GM23338 (cell line): Measurements from ENCODE around the gene AGBL4. TPM values are rescaled to one million over a fixed set of nuclear protein-coding genes. Genes with fewer than 3 reads are reported as not detected.
A peak's percentile ranks its signal among the peaks of the same experiment; 100 is the strongest.

Source experiments
- ATAC-seq: fragments of 200-7000 bp; cut with Tn5 transposase; 3 replicates; pipeline ENCODE4 v1.9.1; 2020
- DNase-seq: peaks from one replicate; pipeline ENCODE4 v3.0.0-alpha.2; 2015; ENCODE audit warnings: low spot score
- H2AFZ ChIP-seq: fragments of 200-600 bp; sonication (generic); 2 replicates; pipeline ENCODE4 v1.8.0; 2016; ENCODE audit warnings: antibody characterized with exemption, mild to moderate bottlenecking, moderate library complexity
- H3F3A ChIP-seq: fragments of 200-600 bp; sonication (generic); replicated peaks from 2 replicates; pipeline ENCODE4 v1.8.0; 2017; ENCODE audit warnings: antibody characterized with exemption, mixed run types, low read depth
- H3K27ac ChIP-seq: fragments of 200-600 bp; sonication (generic); 2 replicates; pipeline ENCODE4 v1.6.1; 2016; ENCODE audit warnings: low read depth
- H3K27me3 ChIP-seq: fragments of 200-600 bp; sonication (generic); 2 replicates; pipeline ENCODE4 v1.8.0; 2016; ENCODE audit warnings: mild to moderate bottlenecking, mixed run types, moderate library complexity; ENCODE audit not compliant: insufficient read depth
- H3K36me3 ChIP-seq: fragments of 200-600 bp; sonication (generic); 2 replicates; pipeline ENCODE4 v1.8.0; 2016; ENCODE audit warnings: mild to moderate bottlenecking; ENCODE audit not compliant: insufficient read depth
- H3K4me1 ChIP-seq: fragments of 200-600 bp; sonication (generic); 2 replicates; pipeline ENCODE4 v1.8.0; 2016; ENCODE audit warnings: mild to moderate bottlenecking, moderate library complexity; ENCODE audit not compliant: insufficient read depth
- H3K4me2 ChIP-seq: fragments of 200-600 bp; sonication (generic); 2 replicates; pipeline ENCODE4 v1.7.1; 2017; ENCODE audit warnings: mixed run types
- H3K4me3 ChIP-seq: fragments of 200-600 bp; sonication (generic); 2 replicates; pipeline ENCODE4 v1.6.1; 2016; ENCODE audit warnings: mixed run types
- H3K79me2 ChIP-seq: fragments of 200-600 bp; sonication (generic); replicated peaks from 2 replicates; pipeline ENCODE4 v1.8.0; 2017; ENCODE audit warnings: mild to moderate bottlenecking; ENCODE audit not compliant: insufficient read depth
- H3K9me2 ChIP-seq: fragments of 200-600 bp; sonication (generic); 2 replicates; pipeline ENCODE4 v1.8.0; 2017; ENCODE audit not compliant: insufficient read depth
- H4K20me1 ChIP-seq: fragments of 200-600 bp; sonication (generic); replicated peaks from 2 replicates; pipeline ENCODE4 v1.8.0; 2017; ENCODE audit warnings: mild to moderate bottlenecking; ENCODE audit not compliant: insufficient read depth
- H3K27ac Mint-ChIP-seq: 2 replicates; pipeline ENCODE4 v1.8.0; 2020; ENCODE audit warnings: inconsistent platforms, mild to moderate bottlenecking, moderate library complexity, mixed read lengths
- H3K27me3 Mint-ChIP-seq: 3 replicates; pipeline ENCODE4 v1.8.0; 2022; ENCODE audit warnings: low read depth, mild to moderate bottlenecking, moderate library complexity, mixed read lengths, inconsistent platforms; ENCODE audit not compliant: insufficient read depth, poor library complexity
- H3K36me3 Mint-ChIP-seq: 3 replicates; pipeline ENCODE4 v1.8.0; 2021; ENCODE audit warnings: low read depth, mild to moderate bottlenecking, inconsistent platforms, moderate library complexity, mixed read lengths
- H3K4me1 Mint-ChIP-seq: 3 replicates; pipeline ENCODE4 v1.8.0; 2020; ENCODE audit warnings: mild to moderate bottlenecking, inconsistent platforms, mixed read lengths
- H3K4me3 Mint-ChIP-seq: 3 replicates; pipeline ENCODE4 v1.8.0; 2021; ENCODE audit warnings: moderate library complexity, mild to moderate bottlenecking, inconsistent platforms, mixed read lengths
- H3K9me3 Mint-ChIP-seq: 3 replicates; pipeline ENCODE4 v1.8.0; 2020; ENCODE audit warnings: moderate library complexity, mild to moderate bottlenecking, inconsistent platforms, mixed read lengths
- CREB1 ChIP-seq: fragments of 250-450 bp; sonication (Bioruptor Pico); IDR thresholded peaks from 2 replicates; pipeline ENCODE4 v1.5.0; 2020; ENCODE audit warnings: low read depth, mild to moderate bottlenecking, moderate library complexity
- CTCF ChIP-seq, 2 experiments: fragments of 200-600 bp in 1 of 2; sonication (generic) in 1 of 2; conservative IDR thresholded peaks; 2 replicates each; pipeline versions ENCODE4 v1.5.1 to v1.6.1; 2016 to 2017; ENCODE audit warnings: antibody characterized with exemption in 2 of 2, low read depth in 2 of 2, mild to moderate bottlenecking in 2 of 2, moderate library complexity in 1 of 2
- EZH2phosphoT487 ChIP-seq: fragments of 200-600 bp; sonication (generic); IDR thresholded peaks from one replicate; pipeline ENCODE4 v1.8.1; 2018; ENCODE audit warnings: antibody characterized with exemption; ENCODE audit not compliant: unreplicated experiment
- JUNB ChIP-seq: IDR thresholded peaks from one replicate; pipeline ENCODE4 v1.6.1; 2016; ENCODE audit warnings: antibody characterized with exemption; ENCODE audit not compliant: unreplicated experiment
- NANOG ChIP-seq: IDR thresholded peaks from 2 replicates; pipeline ENCODE4 v1.6.1; 2016; ENCODE audit warnings: antibody characterized with exemption, borderline replicate concordance
- POLR2AphosphoS5 ChIP-seq: IDR thresholded peaks from 2 replicates; pipeline ENCODE4 v1.6.1; 2016; ENCODE audit warnings: antibody characterized with exemption, low read depth
- REST ChIP-seq: IDR thresholded peaks from one replicate; pipeline ENCODE4 v1.6.1; 2018; ENCODE audit warnings: antibody characterized with exemption; ENCODE audit not compliant: unreplicated experiment
- STAT1 ChIP-seq: IDR thresholded peaks from one replicate; pipeline ENCODE4 v1.6.1; 2016; ENCODE audit warnings: antibody characterized with exemption; ENCODE audit not compliant: unreplicated experiment
- ZNF114 ChIP-seq: fragments of 250-450 bp; sonication (Bioruptor Pico); IDR thresholded peaks from 2 replicates; pipeline ENCODE4 v1.5.0; 2020; ENCODE audit warnings: mild to moderate bottlenecking, moderate library complexity
- ZNF331 ChIP-seq: fragments of 250-450 bp; sonication (Bioruptor Pico); IDR thresholded peaks from 2 replicates; pipeline ENCODE4 v1.5.0; 2020; ENCODE audit warnings: low read depth, mild to moderate bottlenecking, moderate library complexity
- ZNF462 ChIP-seq: fragments of 250-450 bp; sonication (Bioruptor Pico); IDR thresholded peaks from 2 replicates; pipeline ENCODE4 v1.5.0; 2020; ENCODE audit warnings: mild to moderate bottlenecking, moderate library complexity
- polyA plus RNA-seq: library from polyadenylated mRNA; unstranded; fragments of >200 nt; fragmentation: Nextera tagmentation; extraction: Ambion mirVana; gene quantifications from 2 replicates; pipeline ENCODE4 v1.2.1, GENCODE V29; 2016
- total RNA-seq: library from RNA; depleted of rRNA; stranded (reverse); fragments of >200 nt; shearing (Covaris generic); gene quantifications from 2 replicates; pipeline ENCODE4 v1.2.3, GENCODE V29; 2014

Gene AGBL4
- total and polyA plus RNA-seq, 2 experiments from 2014 or later, result 0.91 to 1.5 TPM

DNA sequence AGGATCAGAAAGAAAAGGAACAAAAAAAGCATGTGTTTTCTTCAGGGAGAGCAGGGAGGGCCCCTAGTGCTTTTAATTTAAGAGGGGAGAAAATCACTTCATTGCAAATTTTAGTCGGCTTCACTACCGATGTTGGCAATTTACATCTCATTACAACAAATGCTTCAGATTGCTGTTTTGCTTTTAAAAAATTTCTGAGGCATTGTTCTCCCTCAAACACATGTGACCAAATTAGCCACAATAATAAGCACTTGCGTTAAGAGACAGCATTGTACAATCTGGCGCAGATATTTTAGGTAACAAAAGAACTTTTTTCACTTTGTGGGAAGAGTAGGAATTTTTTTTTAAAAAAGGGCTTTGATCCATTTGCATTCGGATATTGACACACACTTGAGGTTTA, 1276.8 kb downstream of the AGBL4 start:
- no peaks in the 10 kb centered on the region for H3K9me3 Mint-ChIP-seq
- no peak overlapping the region for H3K27ac Mint-ChIP-seq
- Histone ChIP-seq H3K36me3 (peaks cover 3% of the 10 kb centered on the region; the same call in 1 of the 2 replicates), H2AFZ (no peak overlapping the region), H3K4me3 (no peak overlapping the region), H3K79me2 (no peaks in the 10 kb centered on the region), H3K9me2 (no peaks in the 10 kb centered on the region), H3K4me1 (peaks cover 6% of the 10 kb centered on the region), H3K4me2 (no peak overlapping the region), H4K20me1 (no peaks in the 10 kb centered on the region), H3F3A (no peaks in the 10 kb centered on the region), H3K27ac (no peak overlapping the region), H3K27me3 (no peaks in the 10 kb centered on the region)
- no peak overlapping the region for H3K4me3 Mint-ChIP-seq
- no peaks in the 10 kb centered on the region for H3K36me3 Mint-ChIP-seq
- H3K4me1 Mint-ChIP-seq, result peaks cover 17% of the 10 kb centered on the region
- H3K27me3 Mint-ChIP-seq, result peaks cover 1% of the 10 kb centered on the region
- no peak for DNase-seq
- no peak for ATAC-seq
- no peak for TF ChIP-seq CTCF (conservative IDR thresholded peaks at IDR 0.05; ENCODE audit: low read depth in 2 of 2)
- no peak for TF ChIP-seq POLR2AphosphoS5
- TF ChIP-seq NANOG, result no peak
- TF ChIP-seq ZNF114 (CRISPR knock-in tag), result no peak
- no peak for TF ChIP-seq JUNB
- no peak for TF ChIP-seq ZNF331 (CRISPR knock-in tag)
- TF ChIP-seq STAT1, result no peak
- TF ChIP-seq EZH2phosphoT487, result no peak
- TF ChIP-seq REST, result no peak
- no peak for TF ChIP-seq CREB1 (CRISPR knock-in tag)

DNA sequence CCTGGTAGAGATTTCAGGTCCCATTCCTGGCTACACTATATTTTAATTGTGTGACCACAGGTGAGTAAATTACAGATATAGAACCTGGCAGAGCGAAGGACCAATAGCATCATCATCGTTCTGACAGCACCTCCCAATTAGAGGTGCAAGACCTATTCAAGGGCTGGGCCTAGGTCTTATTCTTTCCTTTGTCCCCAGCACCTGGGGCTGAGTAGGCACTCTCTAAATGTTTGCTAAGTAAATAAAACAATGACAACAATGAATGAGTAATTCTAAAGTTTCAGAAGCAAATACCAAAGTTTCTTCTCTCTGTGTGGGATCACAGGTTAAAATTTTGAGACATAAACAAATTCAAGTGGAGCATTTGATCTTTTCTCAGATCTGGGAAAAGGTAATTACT, 1279.7 kb downstream of the AGBL4 start:
- Histone ChIP-seq H3F3A (no peaks in the 10 kb centered on the region), H3K4me2 (no peak overlapping the region), H3K4me3 (no peak overlapping the region), H3K79me2 (no peaks in the 10 kb centered on the region), H3K9me2 (no peaks in the 10 kb centered on the region), H2AFZ (no peak overlapping the region), H3K27ac (no peak overlapping the region), H3K4me1 (peaks cover 6% of the 10 kb centered on the region), H3K36me3 (no peaks in the 10 kb centered on the region), H4K20me1 (no peaks in the 10 kb centered on the region), H3K27me3 (no peaks in the 10 kb centered on the region)
- DNase-seq (peak; percentile 14), ATAC-seq (no peak)
- Mint-ChIP-seq H3K9me3 (no peaks in the 10 kb centered on the region), H3K4me1 (peaks cover 17% of the 10 kb centered on the region), H3K4me3 (no peak overlapping the region), H3K36me3 (no peaks in the 10 kb centered on the region), H3K27ac (no peak overlapping the region), H3K27me3 (peaks cover 1% of the 10 kb centered on the region)
- no peak for TF ChIP-seq ZNF462 (CRISPR knock-in tag)
- no peak for TF ChIP-seq ZNF114 (CRISPR knock-in tag)
- no peak for TF ChIP-seq POLR2AphosphoS5
